ENCODE results near the gene IL36RN. TPM values are rescaled to one million over a fixed set of nuclear protein-coding genes. Genes with fewer than 3 reads are reported as not detected.
"Not testable (repeated sequence)": the region's sequence is repeated elsewhere in the genome, so short reads cannot be mapped to it uniquely, and the experiment has no call there.

Gene IL36RN
- polyA plus RNA-seq, 1 of the 3 experiments (the other 2 are of a cell fraction), result not detected

DNA sequence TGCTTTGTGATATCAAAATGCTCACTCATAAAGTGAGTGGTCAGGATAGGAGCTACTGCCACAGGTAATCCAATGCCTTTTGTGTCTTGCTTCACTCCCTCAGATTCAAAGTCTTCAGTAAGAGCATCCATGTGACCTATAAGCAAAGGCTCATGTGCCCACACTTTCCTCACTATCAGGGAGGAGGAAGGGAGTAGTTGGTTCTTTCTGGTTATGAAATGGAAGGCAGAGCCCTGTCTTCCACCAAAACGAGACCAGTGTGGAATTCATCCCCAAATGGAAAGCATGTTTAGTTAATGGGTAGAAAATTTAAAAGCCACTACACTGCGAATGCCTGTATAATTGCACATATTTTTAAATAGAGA, 34.6 kb downstream of the IL36RN start:
- no peaks in the 10 kb centered on the region for H3F3A ChIP-seq (replicated peaks; ENCODE audit: insufficient read depth)
- CTCF ChIA-PET, result no interaction called here
- TF ChIP-seq TCF12 (IDR thresholded peaks at IDR 0.05) (no peak), FOXM1 (IDR thresholded peaks at IDR 0.05; ENCODE audit: low read depth) (no peak), ZBTB33 (IDR thresholded peaks at IDR 0.05; ENCODE audit: borderline replicate concordance, low read depth) (no peak)
- H3K9me2 ChIP-seq, result no peaks in the 10 kb centered on the region
- H3K27me3 ChIP-seq (ENCODE audit: insufficient read depth), result no peaks in the 10 kb centered on the region
- POLR2A ChIA-PET, result no interaction called here
- H3K4me1 ChIP-seq (ENCODE audit: control insufficient read depth in 1 of 2, insufficient read depth in 2 of 2, low read depth in 1 of 2, low read length in 1 of 2), result no peaks in the 10 kb centered on the region
- WGBS (ENCODE audit: low lambda C conversion rate), result 3% methylated on average over 2 of the region's 2 CpGs
- no peaks in the 10 kb centered on the region for H3K36me3 ChIP-seq (replicated peaks in 1 of 2; ENCODE audit: control insufficient read depth in 1 of 2, insufficient read depth in 2 of 2, low read length in 1 of 2)
- H3K4me3 ChIP-seq (ENCODE audit: low read depth in 2 of 2, low read length in 1 of 2), result no peak overlapping the region
- no peaks in the 10 kb centered on the region for H3K79me2 ChIP-seq (ENCODE audit: insufficient read depth)
- no peak overlapping the region for H3K4me2 ChIP-seq
- H4K20me1 ChIP-seq (ENCODE audit: insufficient read depth), result no peaks in the 10 kb centered on the region
- DNase-seq, result no peak
- H3K9me3 ChIP-seq, result no peaks in the 10 kb centered on the region
- H3K27ac ChIP-seq (ENCODE audit: low read depth in 2 of 2, low read length in 1 of 2), result no peak overlapping the region
- no peak overlapping the region for H3K9ac ChIP-seq
- H2AFZ ChIP-seq (ENCODE audit: low read depth), result no peak overlapping the region

DNA sequence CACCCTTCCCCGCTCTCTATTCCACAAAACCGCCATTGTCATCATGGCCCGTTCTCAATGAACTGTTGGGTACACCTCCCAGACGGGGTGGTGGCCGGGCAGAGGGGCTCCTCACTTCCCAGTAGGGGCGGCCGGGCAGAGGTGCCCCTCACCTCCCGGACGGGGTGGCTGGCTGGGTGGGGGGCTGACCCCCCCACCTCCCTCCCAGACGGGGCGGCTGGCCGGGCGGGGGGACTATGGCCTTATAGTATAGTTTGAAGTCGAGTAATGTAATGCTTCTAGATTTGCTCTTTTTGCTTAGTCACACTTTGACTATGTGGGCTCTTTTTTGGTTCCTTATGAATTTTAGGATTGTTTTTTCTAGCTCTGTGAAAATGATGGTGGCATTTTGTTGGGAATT, 37.3 kb downstream of the IL36RN start:
- H3K4me1 ChIP-seq (ENCODE audit: control insufficient read depth in 1 of 2, insufficient read depth in 2 of 2, low read depth in 1 of 2, low read length in 1 of 2); H2AFZ ChIP-seq (ENCODE audit: low read depth); CTCF ChIA-PET; DNase-seq; H3K27ac ChIP-seq (ENCODE audit: low read depth in 2 of 2, low read length in 1 of 2); H3K36me3 ChIP-seq (replicated peaks in 1 of 2; ENCODE audit: control insufficient read depth in 1 of 2, insufficient read depth in 2 of 2, low read length in 1 of 2); H3F3A ChIP-seq (replicated peaks; ENCODE audit: insufficient read depth); H3K9me3 ChIP-seq; POLR2A ChIA-PET; H3K4me3 ChIP-seq (ENCODE audit: low read depth in 2 of 2, low read length in 1 of 2); H3K9me2 ChIP-seq; H3K9ac ChIP-seq; H3K27me3 ChIP-seq (ENCODE audit: insufficient read depth); H3K79me2 ChIP-seq (ENCODE audit: insufficient read depth); H3K4me2 ChIP-seq; H4K20me1 ChIP-seq (ENCODE audit: insufficient read depth): not testable (repeated sequence)
- 27% methylated on average over 9 of the region's 14 CpGs for WGBS (ENCODE audit: low lambda C conversion rate)

- POLR2A ChIA-PET; H3K79me2 ChIP-seq (ENCODE audit: insufficient read depth); H2AFZ ChIP-seq (ENCODE audit: low read depth); H4K20me1 ChIP-seq (ENCODE audit: insufficient read depth); H3K9ac ChIP-seq; H3K36me3 ChIP-seq (replicated peaks in 1 of 2; ENCODE audit: control insufficient read depth in 1 of 2, insufficient read depth in 2 of 2, low read length in 1 of 2); H3F3A ChIP-seq (replicated peaks; ENCODE audit: insufficient read depth); H3K9me3 ChIP-seq; DNase-seq; H3K9me2 ChIP-seq; H3K4me3 ChIP-seq (ENCODE audit: low read depth in 2 of 2, low read length in 1 of 2); H3K4me1 ChIP-seq (ENCODE audit: control insufficient read depth in 1 of 2, insufficient read depth in 2 of 2, low read depth in 1 of 2, low read length in 1 of 2); H3K27me3 ChIP-seq (ENCODE audit: insufficient read depth); H3K27ac ChIP-seq (ENCODE audit: low read depth in 2 of 2, low read length in 1 of 2); H3K4me2 ChIP-seq; CTCF ChIA-PET: not testable (repeated sequence)
- 0% methylated on average over 2 of the region's 2 CpGs for WGBS (ENCODE audit: low lambda C conversion rate)
These were observed 38.0 kb downstream of the IL36RN start for GRCh38 chr2:113096842-113097618.

GRCh38 chr2:113098041-113098440, 39.0 kb downstream of the IL36RN start:
- CTCF ChIA-PET, result interaction anchor here (1.3 kb wide), 1 partner anchor 13 kb away, joined by 4 read pairs; no protein-coding TSS in a partner anchor
- Histone ChIP-seq H3K4me1 (ENCODE audit: control insufficient read depth in 1 of 2, insufficient read depth in 2 of 2, low read depth in 1 of 2, low read length in 1 of 2) (no peaks in the 10 kb centered on the region), H3K9me2 (no peaks in the 10 kb centered on the region), H3K36me3 (replicated peaks in 1 of 2; ENCODE audit: control insufficient read depth in 1 of 2, insufficient read depth in 2 of 2, low read length in 1 of 2) (no peaks in the 10 kb centered on the region), H3K4me3 (ENCODE audit: low read depth in 2 of 2, low read length in 1 of 2) (no peak overlapping the region), H3K27ac (ENCODE audit: low read depth in 2 of 2, low read length in 1 of 2) (no peak overlapping the region), H3K9me3 (no peaks in the 10 kb centered on the region), H3K27me3 (ENCODE audit: insufficient read depth) (no peaks in the 10 kb centered on the region), H4K20me1 (ENCODE audit: insufficient read depth) (no peaks in the 10 kb centered on the region), H3K79me2 (ENCODE audit: insufficient read depth) (no peaks in the 10 kb centered on the region), H2AFZ (ENCODE audit: low read depth) (no peak overlapping the region), H3F3A (replicated peaks; ENCODE audit: insufficient read depth) (no peaks in the 10 kb centered on the region), H3K9ac (no peak overlapping the region), H3K4me2 (no peak overlapping the region)
- POLR2A ChIA-PET, result no interaction called here
- no peak for DNase-seq
- WGBS (ENCODE audit: low lambda C conversion rate), result 19% methylated on average over 4 of the region's 4 CpGs
- TF ChIP-seq RAD21 (IDR thresholded peaks at IDR 0.05; ENCODE audit: low read length) (no peak), JUND (IDR thresholded peaks at IDR 0.05) (no peak), RFX5 (IDR thresholded peaks at IDR 0.05; ENCODE audit: low read length) (no peak), POLR2AphosphoS5 (IDR thresholded peaks at IDR 0.05; ENCODE audit: low read depth, low read length) (no peak), CTCF (IDR thresholded peaks at IDR 0.05) (no peak), FOXJ3 (CRISPR knock-in tag; IDR thresholded peaks at IDR 0.05) (no peak), TCF12 (IDR thresholded peaks at IDR 0.05) (no peak), MXI1 (IDR thresholded peaks at IDR 0.05; ENCODE audit: low read depth, low read length) (no peak)
- TF ChIP-seq, protein P1, sequence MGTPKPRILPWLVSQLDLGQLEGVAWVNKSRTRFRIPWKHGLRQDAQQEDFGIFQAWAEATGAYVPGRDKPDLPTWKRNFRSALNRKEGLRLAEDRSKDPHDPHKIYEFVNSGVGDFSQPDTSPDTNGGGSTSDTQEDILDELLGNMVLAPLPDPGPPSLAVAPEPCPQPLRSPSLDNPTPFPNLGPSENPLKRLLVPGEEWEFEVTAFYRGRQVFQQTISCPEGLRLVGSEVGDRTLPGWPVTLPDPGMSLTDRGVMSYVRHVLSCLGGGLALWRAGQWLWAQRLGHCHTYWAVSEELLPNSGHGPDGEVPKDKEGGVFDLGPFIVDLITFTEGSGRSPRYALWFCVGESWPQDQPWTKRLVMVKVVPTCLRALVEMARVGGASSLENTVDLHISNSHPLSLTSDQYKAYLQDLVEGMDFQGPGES (IDR thresholded peaks at IDR 0.05; ENCODE audit: low read depth, low read length), result no peak
- TF ChIP-seq, protein P2, sequence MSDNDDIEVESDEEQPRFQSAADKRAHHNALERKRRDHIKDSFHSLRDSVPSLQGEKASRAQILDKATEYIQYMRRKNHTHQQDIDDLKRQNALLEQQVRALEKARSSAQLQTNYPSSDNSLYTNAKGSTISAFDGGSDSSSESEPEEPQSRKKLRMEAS (IDR thresholded peaks at IDR 0.05; ENCODE audit: low read depth), result no peak

All from SK-N-SH (cell line).